ENCODE results near the gene EPHB1.

- TF ChIP-seq CTCF (IDR thresholded peaks at IDR 0.05) (no peak), POLR2A (IDR thresholded peaks at IDR 0.05) (no peak)
Observed at GRCh38 chr3:134886991-134887390, 91.9 kb downstream of the EPHB1 start.
